Stimulated activated CD4-positive, alpha-beta T cell treated with anti-CD3 and anti-CD28 coated beads, Interleukin-12 subunit alpha, Interleukin-12 subunit beta, amount 100 ng/mL, for 48 hours (primary cell): ENCODE data around the gene VAV2.
"Not testable (repeated sequence)": the region's sequence is repeated elsewhere in the genome, so short reads cannot be mapped to it uniquely, and the experiment has no call there.

Experiments used
- DNase-seq, 3 donors: peaks; one replicate each; pipeline ENCODE4 v3.0.0-alpha.2; 2020; ENCODE audit warnings: low read depth in 2 of 3, low spot score in 1 of 3

The VAV2 gene

GRCh38 chr9:133775951-133776905, 215.9 kb downstream of the VAV2 start:
- DNase-seq: no peak

GRCh38 chr9:133775291-133775690, 216.8 kb downstream of the VAV2 start:
- no peak for DNase-seq

- no peak for DNase-seq
Measured at GRCh38 chr9:133774799-133775198, 217.3 kb downstream of the VAV2 start.

- no peak for DNase-seq
Measured at GRCh38 chr9:133773889-133774655, 218.1 kb downstream of the VAV2 start.

GRCh38 chr9:133772581-133772980, 219.5 kb downstream of the VAV2 start:
- DNase-seq: no peak

GRCh38 chr9:133771486-133772482, 220.3 kb downstream of the VAV2 start:
- no peak for DNase-seq

- DNase-seq: no peak
Measured at GRCh38 chr9:133770076-133770777, 221.9 kb downstream of the VAV2 start.

- no peak for DNase-seq
Measured at GRCh38 chr9:133769511-133770075, 222.5 kb downstream of the VAV2 start.

- DNase-seq: no peak
Measured at GRCh38 chr9:133768859-133769510, 223.1 kb downstream of the VAV2 start.

- DNase-seq: no peak
Measured at GRCh38 chr9:133768371-133768858, 223.7 kb downstream of the VAV2 start.

- DNase-seq: no peak
Measured at GRCh38 chr9:133767625-133768024, 224.5 kb downstream of the VAV2 start.

GRCh38 chr9:133767008-133767407, 225.1 kb downstream of the VAV2 start:
- DNase-seq: no peak

GRCh38 chr9:133766234-133766633, 225.9 kb downstream of the VAV2 start:
- not testable (repeated sequence) for DNase-seq

GRCh38 chr9:133763272-133764183, 228.6 kb downstream of the VAV2 start:
- no peak for DNase-seq

- DNase-seq: no peak
Measured at GRCh38 chr9:133762488-133763271, 229.4 kb downstream of the VAV2 start.

- DNase-seq: no peak
Measured at GRCh38 chr9:133761641-133762248, 230.4 kb downstream of the VAV2 start.

GRCh38 chr9:133760713-133761290, 231.3 kb downstream of the VAV2 start:
- DNase-seq: no peak
